ENCODE data around the gene ARPP21. TPM values are rescaled to one million over a fixed set of nuclear protein-coding genes. Genes with fewer than 3 reads are reported as not detected.

Gene ARPP21
- total RNA-seq, 2 donors from 2014 or later = not detected

- peaks cover 0 to 8% of the 10 kb centered on the region in 2 donors for H3K4me1 ChIP-seq
- H3K27ac ChIP-seq = no peak overlapping the region
- peaks cover 0 to 15% of the 10 kb centered on the region in 2 donors for H3K27me3 ChIP-seq
- no peak overlapping the region for H3K4me3 ChIP-seq
- DNase-seq (ENCODE audit: low spot score) = no peak
- TF ChIP-seq, protein P1, sequence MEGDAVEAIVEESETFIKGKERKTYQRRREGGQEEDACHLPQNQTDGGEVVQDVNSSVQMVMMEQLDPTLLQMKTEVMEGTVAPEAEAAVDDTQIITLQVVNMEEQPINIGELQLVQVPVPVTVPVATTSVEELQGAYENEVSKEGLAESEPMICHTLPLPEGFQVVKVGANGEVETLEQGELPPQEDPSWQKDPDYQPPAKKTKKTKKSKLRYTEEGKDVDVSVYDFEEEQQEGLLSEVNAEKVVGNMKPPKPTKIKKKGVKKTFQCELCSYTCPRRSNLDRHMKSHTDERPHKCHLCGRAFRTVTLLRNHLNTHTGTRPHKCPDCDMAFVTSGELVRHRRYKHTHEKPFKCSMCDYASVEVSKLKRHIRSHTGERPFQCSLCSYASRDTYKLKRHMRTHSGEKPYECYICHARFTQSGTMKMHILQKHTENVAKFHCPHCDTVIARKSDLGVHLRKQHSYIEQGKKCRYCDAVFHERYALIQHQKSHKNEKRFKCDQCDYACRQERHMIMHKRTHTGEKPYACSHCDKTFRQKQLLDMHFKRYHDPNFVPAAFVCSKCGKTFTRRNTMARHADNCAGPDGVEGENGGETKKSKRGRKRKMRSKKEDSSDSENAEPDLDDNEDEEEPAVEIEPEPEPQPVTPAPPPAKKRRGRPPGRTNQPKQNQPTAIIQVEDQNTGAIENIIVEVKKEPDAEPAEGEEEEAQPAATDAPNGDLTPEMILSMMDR (IDR thresholded peaks at IDR 0.05) = no peak
- H3K36me3 ChIP-seq = no peaks in the 10 kb centered on the region
- H3K9me3 ChIP-seq = no peaks in the 10 kb centered on the region
These were observed 5.1 kb downstream of the ARPP21 start for GRCh38 chr3:35644451-35644850.

DNA sequence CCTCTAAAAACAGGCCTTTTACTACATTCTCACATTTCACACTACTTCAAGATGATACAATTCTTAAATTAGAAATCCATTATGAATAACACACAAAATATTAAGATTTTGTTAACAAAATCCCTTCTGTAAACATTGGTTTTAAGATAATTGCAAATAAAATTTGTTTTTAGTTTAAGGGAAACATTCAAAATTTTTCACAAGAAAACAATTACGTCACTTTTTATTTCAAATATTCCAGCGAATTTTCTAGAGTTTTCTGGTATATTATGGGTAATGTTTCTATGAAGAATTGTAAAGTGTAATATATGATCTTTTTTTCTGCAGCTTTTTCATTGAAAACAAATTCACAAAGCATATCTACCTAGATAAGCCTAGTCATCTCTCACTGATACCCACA, 5.9 kb downstream of the ARPP21 start:
- no peaks in the 10 kb centered on the region for H3K36me3 ChIP-seq

GRCh38 chr3:35646081-35646480, 6.8 kb downstream of the ARPP21 start:
- no peaks in the 10 kb centered on the region for H3K36me3 ChIP-seq
- no peaks in the 10 kb centered on the region for H3K4me1 ChIP-seq
- no peak for DNase-seq (ENCODE audit: low spot score)
- TF ChIP-seq, protein P1 (IDR thresholded peaks at IDR 0.05) = no peak
- no peak overlapping the region for H3K27ac ChIP-seq
- peaks cover 0 to 3% of the 10 kb centered on the region in 2 donors for H3K27me3 ChIP-seq
- H3K9me3 ChIP-seq = no peaks in the 10 kb centered on the region
- H3K4me3 ChIP-seq = no peak overlapping the region

More for the DNA sequence above, 5.9 kb downstream of the ARPP21 start:
- no peak overlapping the region for H3K4me3 ChIP-seq
- DNase-seq (ENCODE audit: low spot score) = no peak
- H3K27me3 ChIP-seq = peaks cover 0 to 8% of the 10 kb centered on the region in 2 donors
- no peak overlapping the region for H3K27ac ChIP-seq
- H3K9me3 ChIP-seq = no peaks in the 10 kb centered on the region
- TF ChIP-seq, protein P1 (IDR thresholded peaks at IDR 0.05) = no peak
- peaks cover 0 to under 1% of the 10 kb centered on the region in 2 donors for H3K4me1 ChIP-seq

DNA sequence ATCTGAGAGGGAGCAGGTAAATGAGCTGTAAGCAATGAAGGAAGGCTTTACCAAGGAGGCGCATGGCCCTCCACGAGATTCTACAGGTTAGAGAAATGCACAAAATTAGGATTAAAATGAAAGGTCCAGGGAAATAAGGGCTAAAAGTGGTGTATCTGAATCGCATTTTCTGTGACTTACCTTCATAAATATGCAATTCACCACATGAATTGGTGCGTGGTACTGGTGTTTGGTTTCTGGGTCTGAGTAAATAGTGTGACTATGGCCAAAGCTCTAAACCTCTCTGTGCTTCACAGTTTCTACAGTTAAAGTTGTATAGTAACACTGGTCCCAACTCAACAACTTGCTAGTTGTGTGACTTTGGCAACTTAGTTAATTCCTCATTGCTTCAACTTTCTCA, 8.1 kb downstream of the ARPP21 start:
- no peaks in the 10 kb centered on the region for H3K36me3 ChIP-seq
- TF ChIP-seq, protein P1 (IDR thresholded peaks at IDR 0.05) = no peak
- H3K4me3 ChIP-seq = no peak overlapping the region
- no peak overlapping the region for H3K27ac ChIP-seq
- no peaks in the 10 kb centered on the region for H3K4me1 ChIP-seq
- no peak for DNase-seq (ENCODE audit: low spot score)
- no peaks in the 10 kb centered on the region for H3K27me3 ChIP-seq
- no peaks in the 10 kb centered on the region for H3K9me3 ChIP-seq

GRCh38 chr3:35648347-35648746, 9.0 kb downstream of the ARPP21 start:
- H3K27me3 ChIP-seq = no peaks in the 10 kb centered on the region
- H3K27ac ChIP-seq = no peak overlapping the region
- no peaks in the 10 kb centered on the region for H3K9me3 ChIP-seq
- no peak for DNase-seq (ENCODE audit: low spot score)
- TF ChIP-seq, protein P1 (IDR thresholded peaks at IDR 0.05) = no peak
- H3K4me1 ChIP-seq = no peaks in the 10 kb centered on the region
- H3K4me3 ChIP-seq = no peak overlapping the region
- no peaks in the 10 kb centered on the region for H3K36me3 ChIP-seq

GRCh38 chr3:35649405-35649804, 10.1 kb downstream of the ARPP21 start:
- TF ChIP-seq, protein P1 (IDR thresholded peaks at IDR 0.05) = no peak
- H3K36me3 ChIP-seq = no peaks in the 10 kb centered on the region
- no peaks in the 10 kb centered on the region for H3K9me3 ChIP-seq
- H3K27me3 ChIP-seq = no peaks in the 10 kb centered on the region
- DNase-seq (ENCODE audit: low spot score) = no peak
- no peaks in the 10 kb centered on the region for H3K4me1 ChIP-seq
- H3K27ac ChIP-seq = no peak overlapping the region
- H3K4me3 ChIP-seq = no peak overlapping the region

All from right atrium auricular region (tissue), 2 donors.